A549 treated with RU486 at 1 μM for 4 hours (cell line): ENCODE measurements around the gene ASIC1. TPM values are rescaled to one million over a fixed set of nuclear protein-coding genes. Genes with fewer than 3 reads are reported as not detected.

Experiments
- total RNA-seq: library from RNA; stranded (reverse); fragments of 200-300 nt; extraction: Qiagen RNA extraction; gene quantifications from 5 replicates; pipeline ENCODE4 v1.2.3, GENCODE V29; 2022; ENCODE audit warnings: low read depth

Gene ASIC1
- 4.8 to 6.5 TPM (median 5.9 TPM) in 5 replicates for total RNA-seq

DNA sequence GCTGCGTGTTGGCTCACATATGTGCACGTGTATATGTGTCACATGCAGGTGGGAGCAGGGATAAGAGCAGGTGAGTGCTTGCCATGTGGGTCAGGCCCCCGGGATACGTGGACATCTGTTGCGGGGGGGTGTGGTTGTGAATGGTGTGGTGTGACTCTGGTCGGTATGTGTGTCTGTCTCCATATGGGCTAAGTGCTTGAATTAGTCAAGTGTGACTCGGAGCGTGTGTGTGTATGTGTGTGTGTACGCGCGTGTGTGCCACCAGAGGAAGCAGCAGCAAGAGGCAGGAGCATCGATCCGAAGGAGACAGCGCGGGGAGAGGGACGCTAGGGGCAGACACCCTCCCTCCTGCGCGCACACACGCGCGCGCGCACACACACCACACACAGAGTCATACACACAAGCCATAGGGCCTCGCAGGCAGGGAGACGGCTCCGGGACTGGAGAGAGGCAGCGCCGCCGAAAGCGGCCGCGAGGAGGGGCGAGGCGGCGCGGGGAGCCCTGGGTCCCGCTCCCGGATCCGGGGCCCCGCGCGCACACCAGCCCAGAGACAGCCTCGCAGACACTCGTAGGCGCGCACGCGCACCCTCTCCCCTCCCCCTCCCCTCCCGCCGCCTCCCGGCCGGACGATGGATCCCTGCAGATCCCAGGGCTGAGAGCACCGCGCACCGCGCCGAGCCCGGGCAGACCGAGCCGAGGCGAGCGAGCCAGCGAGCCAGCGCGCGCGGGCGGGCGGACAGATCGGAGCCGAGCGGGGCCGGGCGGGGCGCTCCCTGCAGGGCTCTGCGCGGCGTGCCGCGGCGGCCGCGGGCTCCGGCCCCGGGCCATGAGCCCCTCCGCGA lies at the start of gene ASIC1:
ASIC1 (plus strand) TSS at position 597 of the 842 bp plus-strand sequence. CDS start 1,171 bp downstream, outside the sequence.

GRCh38 chr12:50025187-50026059 lies 32.0 kb upstream of the ASIC1 start, which contains the start of gene RACGAP1:
Gene RACGAP1, minus strand, starts transcription at chr12:50025494. Its CDS starts 8,779 bp downstream, at chr12:50016715.

GRCh38 chr12:50084775-50085614 lies 27.6 kb downstream of the ASIC1 start, which contains the start of gene SMARCD1:
Gene SMARCD1, plus strand, starts transcription at chr12:50085342. Its CDS starts 28 bp downstream, at chr12:50085370.

DNA sequence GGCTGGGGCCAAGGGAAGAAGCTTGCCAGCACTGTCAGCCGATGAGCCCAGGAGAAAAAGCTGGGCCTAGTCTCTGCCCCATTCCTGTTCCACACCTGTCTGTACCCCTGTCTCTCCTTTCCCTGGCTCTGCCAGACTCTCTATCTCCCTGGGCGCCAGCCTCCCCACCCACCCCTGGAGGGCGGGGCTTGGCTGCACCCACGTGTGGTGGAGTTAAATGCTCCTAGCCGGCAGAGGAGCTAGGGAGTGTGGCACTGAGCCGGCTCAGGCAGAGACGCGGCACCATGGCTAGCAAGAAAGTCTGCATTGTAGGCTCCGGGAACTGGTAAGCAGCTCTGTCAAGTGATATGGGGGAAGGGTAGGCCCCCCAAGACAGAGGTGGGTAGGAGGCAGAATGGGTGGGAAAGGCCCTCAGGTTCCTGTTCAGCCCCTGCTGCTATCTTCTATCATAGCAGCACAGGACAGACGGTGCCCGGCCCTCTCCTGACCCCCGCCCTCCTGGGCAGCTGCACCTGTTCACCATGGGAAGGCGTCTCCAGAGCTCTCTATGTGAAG lies 46.4 kb downstream of the ASIC1 start, which contains the start of gene GPD1:
GPD1 (plus strand) TSS at position 242 of the 555 bp plus-strand sequence; CDS start at position 285, 43 bp downstream.

GRCh38 chr12:50111693-50112455 lies 54.5 kb downstream of the ASIC1 start, which contains the start of gene COX14:
Gene COX14, plus strand, starts transcription at chr12:50112236. Its CDS starts 7,808 bp downstream, at chr12:50120044.

Other genes with a start within 250 kb of the ASIC1 start
- 6.1 to 8.6 TPM (median 6.9 TPM) in 5 replicates for gene NCKAP5L, start 229.2 kb upstream of the ASIC1 start, total RNA-seq
- 3.6 to 4.7 TPM (median 4.3 TPM) in 5 replicates for gene BCDIN3D, start 214.5 kb upstream of the ASIC1 start, total RNA-seq
- not detected in 5 replicates for gene FAIM2, start 153.7 kb upstream of the ASIC1 start, total RNA-seq
- not detected in 5 replicates for gene AQP2, start 106.9 kb upstream of the ASIC1 start, total RNA-seq
- gene AQP5, start 95.7 kb upstream of the ASIC1 start, total RNA-seq, result not detected in 5 replicates
- not detected in 5 replicates for gene AQP6, start 84.6 kb upstream of the ASIC1 start, total RNA-seq
- 71.1 to 89.0 TPM (median 77.0 TPM) in 5 replicates for gene RACGAP1, start 32.1 kb upstream of the ASIC1 start, total RNA-seq
- gene SMARCD1, start 27.7 kb downstream of the ASIC1 start, total RNA-seq, result 62.5 to 75.3 TPM (median 65.2 TPM) in 5 replicates
- gene GPD1, start 46.4 kb downstream of the ASIC1 start, total RNA-seq, result 0.12 to 0.40 TPM (median 0.25 TPM) in 5 replicates
- gene COX14, start 54.6 kb downstream of the ASIC1 start, total RNA-seq, result 67.3 to 95.3 TPM (median 72.8 TPM) in 5 replicates
- gene CERS5, start 109.8 kb downstream of the ASIC1 start, total RNA-seq, result 24.2 to 30.6 TPM (median 26.4 TPM) in 5 replicates
- gene LIMA1, start 225.9 kb downstream of the ASIC1 start, total RNA-seq, result 6.0 to 10.7 TPM (median 8.5 TPM) in 5 replicates